Brain microvascular endothelial cell (primary cell): ENCODE results near the gene PROX1.
"Not testable (repeated sequence)": the region's sequence is repeated elsewhere in the genome, so short reads cannot be mapped to it uniquely, and the experiment has no call there.

Experiments used
- DNase-seq: peaks from one replicate; pipeline ENCODE4 v3.0.0-alpha.2; 2020
- H3K27ac ChIP-seq: fragments of 250-450 bp; sonication (Bioruptor Pico); 2 replicates; pipeline ENCODE4 v1.5.1; 2020; ENCODE audit warnings: mild to moderate bottlenecking, moderate library complexity
- H3K27me3 ChIP-seq: fragments of 250-450 bp; sonication (Bioruptor Pico); replicated peaks from 2 replicates; pipeline ENCODE4 v1.5.1; 2020; ENCODE audit warnings: mild to moderate bottlenecking
- H3K36me3 ChIP-seq: fragments of 250-450 bp; sonication (Bioruptor Pico); replicated peaks from 2 replicates; pipeline ENCODE4 v1.5.1; 2020; ENCODE audit warnings: mild to moderate bottlenecking
- H3K4me3 ChIP-seq: 2 replicates; pipeline ENCODE4 v1.5.1; 2011; ENCODE audit warnings: low read depth, mild to moderate bottlenecking, control low read depth, low read length, moderate library complexity
- in situ Hi-C: cut with HindIII; loops from 2 replicates; pipeline ENCODE4 v1.10.0; 2017; ENCODE audit warnings: low sequenced_read_pairs, low pct_ligation_motif_present
- TF ChIP-seq, protein P1 (sequence below): IDR thresholded peaks from 2 replicates; pipeline ENCODE4 v1.5.1; 2011; ENCODE audit warnings: low read depth, mild to moderate bottlenecking, moderate library complexity, low read length, control low read depth, inconsistent platforms; ENCODE audit errors: missing control alignments

The PROX1 gene

DNA sequence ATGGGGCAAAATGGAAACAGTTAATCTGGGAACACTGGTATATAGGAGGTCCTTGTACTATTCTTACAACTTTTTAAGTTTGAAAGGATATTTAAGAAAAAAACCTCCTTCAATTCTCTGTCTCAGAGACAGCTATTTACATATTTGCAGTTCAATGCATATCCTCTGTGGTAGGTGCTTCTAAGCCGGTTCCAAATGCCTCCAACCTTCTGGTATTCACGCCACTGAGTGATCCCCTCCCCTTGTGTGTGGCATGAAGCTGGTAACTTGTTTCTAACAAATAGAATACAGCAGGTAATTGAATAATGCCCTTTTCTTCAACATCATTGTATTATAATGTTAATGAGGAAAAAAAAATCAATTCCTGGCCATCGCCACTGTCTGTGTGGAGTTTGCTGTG, 91.2 kb downstream of the PROX1 start:
- H3K27ac ChIP-seq, result no peak overlapping the region
- H3K27me3 ChIP-seq, result no peaks in the 10 kb centered on the region
- no peak overlapping the region for H3K4me3 ChIP-seq
- H3K36me3 ChIP-seq, result no peaks in the 10 kb centered on the region
- TF ChIP-seq, protein P1, sequence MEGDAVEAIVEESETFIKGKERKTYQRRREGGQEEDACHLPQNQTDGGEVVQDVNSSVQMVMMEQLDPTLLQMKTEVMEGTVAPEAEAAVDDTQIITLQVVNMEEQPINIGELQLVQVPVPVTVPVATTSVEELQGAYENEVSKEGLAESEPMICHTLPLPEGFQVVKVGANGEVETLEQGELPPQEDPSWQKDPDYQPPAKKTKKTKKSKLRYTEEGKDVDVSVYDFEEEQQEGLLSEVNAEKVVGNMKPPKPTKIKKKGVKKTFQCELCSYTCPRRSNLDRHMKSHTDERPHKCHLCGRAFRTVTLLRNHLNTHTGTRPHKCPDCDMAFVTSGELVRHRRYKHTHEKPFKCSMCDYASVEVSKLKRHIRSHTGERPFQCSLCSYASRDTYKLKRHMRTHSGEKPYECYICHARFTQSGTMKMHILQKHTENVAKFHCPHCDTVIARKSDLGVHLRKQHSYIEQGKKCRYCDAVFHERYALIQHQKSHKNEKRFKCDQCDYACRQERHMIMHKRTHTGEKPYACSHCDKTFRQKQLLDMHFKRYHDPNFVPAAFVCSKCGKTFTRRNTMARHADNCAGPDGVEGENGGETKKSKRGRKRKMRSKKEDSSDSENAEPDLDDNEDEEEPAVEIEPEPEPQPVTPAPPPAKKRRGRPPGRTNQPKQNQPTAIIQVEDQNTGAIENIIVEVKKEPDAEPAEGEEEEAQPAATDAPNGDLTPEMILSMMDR, result no peak
- no peak for DNase-seq
- in situ Hi-C loops, result no loop called here

DNA sequence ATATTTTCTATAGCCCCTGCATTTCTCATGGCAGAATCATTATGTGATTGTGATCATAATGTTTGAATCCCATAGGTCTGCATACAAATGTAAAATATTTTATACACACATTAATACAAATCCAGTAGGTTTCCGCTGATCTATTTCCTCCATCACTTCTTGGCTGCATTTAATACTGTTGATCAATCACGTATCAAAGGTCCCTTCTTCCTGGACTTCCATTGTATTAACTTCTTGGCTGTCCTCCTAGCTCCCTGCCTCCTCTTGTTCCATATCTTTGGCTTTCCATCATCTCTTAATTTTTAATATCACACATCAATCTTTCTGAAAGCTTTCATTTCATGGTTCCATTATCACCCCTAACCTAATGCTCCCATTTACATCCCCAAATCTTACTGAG, 97.6 kb downstream of the PROX1 start:
- H3K36me3 ChIP-seq, result no peaks in the 10 kb centered on the region
- no peak overlapping the region for H3K4me3 ChIP-seq
- H3K27ac ChIP-seq, result no peak overlapping the region
- H3K27me3 ChIP-seq, result no peaks in the 10 kb centered on the region
- DNase-seq, result no peak
- in situ Hi-C loops, result no loop called here
- TF ChIP-seq, protein P1, result no peak

DNA sequence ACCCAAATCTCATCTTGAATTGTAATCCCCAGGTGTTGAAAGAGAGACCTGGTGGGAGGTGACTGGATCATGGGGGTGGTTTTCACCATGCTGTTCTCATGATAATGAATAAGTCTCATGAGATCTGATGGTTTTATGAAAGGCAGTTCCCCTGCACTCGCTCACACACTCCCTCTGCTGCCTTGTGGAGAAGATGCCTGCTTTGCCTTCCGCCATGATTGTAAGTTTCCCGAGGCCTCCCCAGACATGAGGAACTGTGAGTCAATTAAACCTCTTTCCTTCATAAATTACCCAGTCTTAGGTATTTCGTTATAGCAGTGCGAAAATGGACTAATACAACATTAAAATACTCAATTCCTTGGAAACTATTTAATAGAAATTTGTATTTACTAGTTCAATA, 99.2 kb downstream of the PROX1 start:
- in situ Hi-C loops, result no loop called here
- Histone ChIP-seq H3K27me3 (no peaks in the 10 kb centered on the region), H3K36me3 (no peaks in the 10 kb centered on the region), H3K4me3 (no peak overlapping the region), H3K27ac (no peak overlapping the region)
- TF ChIP-seq, protein P1, result peak; percentile 13
- DNase-seq, result no peak

DNA sequence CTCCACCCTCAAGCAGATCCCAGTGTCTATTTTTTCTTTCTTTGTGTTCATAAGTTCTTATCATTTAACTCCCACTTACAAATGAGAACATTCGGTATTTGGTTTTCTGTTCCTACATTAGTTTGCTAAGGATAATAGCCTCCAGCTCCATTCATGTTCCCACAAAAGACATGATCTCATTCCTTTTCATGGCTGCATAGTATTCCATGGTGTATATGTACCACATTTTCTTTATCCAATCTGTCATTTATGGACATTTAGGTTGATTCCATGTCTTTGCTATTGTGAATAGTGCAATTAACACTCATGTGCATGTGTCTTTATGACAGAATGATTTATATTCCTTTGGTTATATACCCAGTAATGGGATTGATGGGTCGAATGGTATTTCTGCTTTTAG, 101.2 kb downstream of the PROX1 start:
- DNase-seq, H3K27ac ChIP-seq, H3K4me3 ChIP-seq, H3K27me3 ChIP-seq, in situ Hi-C loops, H3K36me3 ChIP-seq: not testable (repeated sequence)
